C4-2B (cell line): Measurements from ENCODE around the gene PRR15L.

Experiments
- H3K27ac ChIP-seq: fragments of 450-650 bp; 2 replicates; pipeline ENCODE4 v1.5.1; 2017
- ZFX ChIP-seq: fragments of 450-650 bp; IDR thresholded peaks from 2 replicates; pipeline ENCODE4 v1.6.1; 2017
- TF ChIP-seq, protein P1 (sequence below): fragments of 450-650 bp; conservative IDR thresholded peaks from 2 replicates; pipeline ENCODE4 v1.5.1; 2017; ENCODE audit warnings: mild to moderate bottlenecking

The PRR15L gene

DNA sequence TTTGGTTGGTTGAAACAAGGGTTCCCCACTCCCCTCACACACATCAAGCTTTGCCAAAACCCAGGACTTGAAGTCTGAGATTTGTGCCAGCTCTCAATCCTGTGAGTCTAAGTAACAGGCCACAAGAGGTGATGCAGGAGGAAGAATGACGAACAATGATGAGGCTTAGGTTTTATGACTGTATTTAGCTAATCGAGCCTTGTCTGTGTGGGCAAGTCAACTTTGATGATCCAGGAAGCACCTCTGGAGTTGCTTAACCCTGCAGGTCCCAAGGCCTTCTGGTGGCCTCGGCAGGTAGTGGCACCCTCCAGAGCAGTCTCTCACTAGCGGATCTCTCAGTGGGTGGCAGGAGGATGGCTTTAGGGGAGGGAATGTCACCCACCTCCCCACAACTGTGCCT lies 41.9 kb upstream of the PRR15L start:
- TF ChIP-seq, protein P1, sequence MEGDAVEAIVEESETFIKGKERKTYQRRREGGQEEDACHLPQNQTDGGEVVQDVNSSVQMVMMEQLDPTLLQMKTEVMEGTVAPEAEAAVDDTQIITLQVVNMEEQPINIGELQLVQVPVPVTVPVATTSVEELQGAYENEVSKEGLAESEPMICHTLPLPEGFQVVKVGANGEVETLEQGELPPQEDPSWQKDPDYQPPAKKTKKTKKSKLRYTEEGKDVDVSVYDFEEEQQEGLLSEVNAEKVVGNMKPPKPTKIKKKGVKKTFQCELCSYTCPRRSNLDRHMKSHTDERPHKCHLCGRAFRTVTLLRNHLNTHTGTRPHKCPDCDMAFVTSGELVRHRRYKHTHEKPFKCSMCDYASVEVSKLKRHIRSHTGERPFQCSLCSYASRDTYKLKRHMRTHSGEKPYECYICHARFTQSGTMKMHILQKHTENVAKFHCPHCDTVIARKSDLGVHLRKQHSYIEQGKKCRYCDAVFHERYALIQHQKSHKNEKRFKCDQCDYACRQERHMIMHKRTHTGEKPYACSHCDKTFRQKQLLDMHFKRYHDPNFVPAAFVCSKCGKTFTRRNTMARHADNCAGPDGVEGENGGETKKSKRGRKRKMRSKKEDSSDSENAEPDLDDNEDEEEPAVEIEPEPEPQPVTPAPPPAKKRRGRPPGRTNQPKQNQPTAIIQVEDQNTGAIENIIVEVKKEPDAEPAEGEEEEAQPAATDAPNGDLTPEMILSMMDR, result no peak
- TF ChIP-seq ZFX, result no peak
- no peak overlapping the region for H3K27ac ChIP-seq

DNA sequence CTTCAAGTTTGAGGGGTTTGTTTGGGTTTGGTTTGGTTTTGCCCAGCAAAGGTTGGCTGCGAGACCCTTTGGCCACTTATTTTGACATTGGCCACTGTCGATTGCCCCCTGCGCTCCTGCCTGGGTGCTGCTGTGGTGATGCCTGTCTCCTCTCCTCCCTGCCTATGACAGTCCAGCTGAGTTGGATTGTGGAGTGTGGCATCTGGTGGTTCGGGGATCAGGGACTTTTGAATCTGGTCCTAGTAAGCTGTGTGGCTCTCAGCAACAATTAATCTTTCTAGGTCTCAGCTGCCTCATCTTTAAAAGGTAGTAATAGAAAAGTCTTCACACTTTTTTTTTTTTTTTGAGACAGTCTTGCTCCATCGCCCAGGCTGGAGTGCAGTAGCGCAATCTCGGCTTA lies 40.4 kb upstream of the PRR15L start:
- H3K27ac ChIP-seq, result no peak overlapping the region
- TF ChIP-seq ZFX, result no peak
- TF ChIP-seq, protein P1, result no peak

DNA sequence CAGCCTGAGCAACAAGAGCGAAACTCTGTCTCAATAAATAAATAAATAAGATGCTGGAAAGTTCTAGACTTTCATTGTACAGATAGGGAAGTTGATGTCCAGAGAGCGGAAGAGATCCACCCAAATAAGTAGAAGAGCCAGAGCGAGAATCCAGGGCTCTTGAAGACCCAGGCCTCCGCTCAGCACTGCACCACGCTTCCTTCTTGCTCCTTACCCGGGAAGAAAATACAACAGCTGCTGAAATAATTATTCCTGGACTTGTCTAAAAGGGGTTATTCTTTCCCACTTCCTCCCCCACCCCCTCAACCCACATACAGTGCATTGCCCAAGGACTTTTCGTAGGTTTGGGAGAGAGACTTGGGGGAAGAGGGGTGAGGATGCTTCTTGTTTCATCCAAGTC lies 39.9 kb upstream of the PRR15L start:
- H3K27ac ChIP-seq, result no peak overlapping the region
- TF ChIP-seq, protein P1, result no peak
- TF ChIP-seq ZFX, result no peak

DNA sequence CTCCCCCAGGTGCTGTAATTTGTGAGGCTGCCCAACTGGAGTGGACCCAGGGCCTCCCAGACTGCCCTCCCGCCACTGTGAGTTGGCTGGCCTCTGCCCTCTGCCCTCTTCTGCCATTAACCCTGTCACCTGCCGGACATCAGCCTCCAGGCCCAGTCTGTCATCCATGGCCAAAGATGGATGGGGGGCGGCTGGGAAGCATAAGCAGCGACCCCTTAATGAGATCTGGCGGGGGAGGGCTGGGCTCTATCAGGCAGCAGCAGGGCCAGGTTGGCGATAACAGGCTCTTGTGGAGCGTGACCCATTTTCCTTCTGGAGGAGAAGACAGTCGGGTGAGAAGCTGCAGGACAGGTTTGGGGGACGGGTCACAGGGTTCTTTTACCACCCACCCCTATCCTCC lies 38.5 kb upstream of the PRR15L start:
- no peak overlapping the region for H3K27ac ChIP-seq
- no peak for TF ChIP-seq ZFX
- TF ChIP-seq, protein P1, result no peak

DNA sequence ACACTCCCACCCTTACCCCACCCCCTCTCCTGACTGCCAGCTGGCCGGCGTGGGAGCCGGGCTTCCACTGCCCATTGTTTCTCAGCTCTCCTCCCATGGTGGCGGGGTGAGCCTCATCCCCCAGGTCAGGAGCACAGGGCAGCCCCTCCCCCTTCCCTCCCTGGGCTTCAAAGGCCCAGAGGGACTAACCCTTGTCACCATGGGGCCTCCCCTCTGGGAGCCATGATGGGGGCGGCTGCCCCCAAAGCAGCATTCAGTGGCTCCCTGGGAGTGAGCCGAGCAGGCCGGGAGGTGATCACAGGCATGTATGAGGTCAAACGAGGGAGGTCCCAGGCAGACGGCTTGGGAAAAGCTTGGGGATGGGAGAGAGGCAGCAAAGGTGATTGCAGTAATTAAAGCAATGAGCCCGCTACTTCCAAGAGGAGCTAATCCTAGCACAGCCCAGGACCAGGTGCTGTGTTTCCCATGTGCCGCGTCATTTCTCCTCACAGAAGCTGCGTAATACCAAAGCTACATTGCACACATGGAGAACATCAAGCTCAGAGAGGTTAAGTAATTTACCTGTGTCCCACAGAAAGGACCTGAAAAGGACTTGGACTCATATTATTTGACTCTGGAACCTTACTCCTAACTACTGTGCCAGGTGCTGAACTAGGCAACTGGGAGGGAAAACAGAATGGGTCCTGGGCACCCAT lies 37.7 kb upstream of the PRR15L start:
- H3K27ac ChIP-seq, result no peak overlapping the region
- TF ChIP-seq ZFX, result no peak
- TF ChIP-seq, protein P1, result no peak

DNA sequence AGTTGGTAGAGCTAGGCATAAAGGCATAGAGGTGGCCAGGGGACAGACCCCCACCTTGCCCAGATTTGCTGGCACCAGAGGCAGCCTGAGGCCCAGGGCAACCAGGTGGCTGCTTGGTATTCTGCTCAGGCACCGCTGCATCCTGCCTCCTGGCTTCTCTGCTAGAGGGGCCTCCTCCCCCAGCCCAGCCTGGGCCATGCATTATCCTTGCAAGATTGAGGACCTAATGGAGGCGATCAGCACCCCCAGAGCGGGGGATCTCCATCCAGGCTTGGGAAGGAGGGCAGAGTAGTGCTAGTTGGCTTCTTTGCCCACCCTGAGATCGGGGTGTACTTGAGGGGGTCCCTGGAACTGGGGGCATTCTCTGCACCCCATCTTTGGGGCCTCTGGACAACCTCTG lies 37.0 kb upstream of the PRR15L start:
- TF ChIP-seq, protein P1, result no peak
- no peak for TF ChIP-seq ZFX
- no peak overlapping the region for H3K27ac ChIP-seq

DNA sequence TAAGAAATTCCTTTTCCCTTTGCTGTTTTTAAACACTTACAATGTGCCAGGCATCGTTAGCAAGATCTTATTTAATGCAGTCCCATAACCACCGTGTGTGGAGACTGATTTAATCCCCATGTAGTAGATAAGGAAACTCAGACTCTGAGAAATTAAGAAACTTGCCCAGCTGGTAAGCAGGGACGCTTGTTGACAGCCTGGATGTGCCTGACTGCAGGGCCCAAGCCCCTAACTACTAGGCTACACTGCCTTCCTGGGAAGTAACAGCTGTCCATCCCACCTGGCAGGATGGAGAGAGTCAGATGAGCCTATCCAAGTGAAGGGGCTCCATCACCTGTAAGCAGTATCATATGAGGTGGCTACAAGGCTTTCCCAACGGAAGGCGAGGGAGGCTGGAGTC lies 36.3 kb upstream of the PRR15L start:
- TF ChIP-seq, protein P1, result no peak
- TF ChIP-seq ZFX, result no peak
- H3K27ac ChIP-seq, result no peak overlapping the region
